AG08396 (cell line): Measurements from ENCODE around the gene PKD2.
"Not testable (repeated sequence)": the region's sequence is repeated elsewhere in the genome, so short reads cannot be mapped to it uniquely, and the experiment has no call there.

Source experiments
- DNase-seq: peaks from one replicate; pipeline ENCODE4 v3.0.0; 2012; ENCODE audit warnings: low spot score, mixed read lengths

PKD2 gene

GRCh38 chr4:88115587-88115986 lies 108.2 kb downstream of the PKD2 start:
- no peak for DNase-seq

DNA sequence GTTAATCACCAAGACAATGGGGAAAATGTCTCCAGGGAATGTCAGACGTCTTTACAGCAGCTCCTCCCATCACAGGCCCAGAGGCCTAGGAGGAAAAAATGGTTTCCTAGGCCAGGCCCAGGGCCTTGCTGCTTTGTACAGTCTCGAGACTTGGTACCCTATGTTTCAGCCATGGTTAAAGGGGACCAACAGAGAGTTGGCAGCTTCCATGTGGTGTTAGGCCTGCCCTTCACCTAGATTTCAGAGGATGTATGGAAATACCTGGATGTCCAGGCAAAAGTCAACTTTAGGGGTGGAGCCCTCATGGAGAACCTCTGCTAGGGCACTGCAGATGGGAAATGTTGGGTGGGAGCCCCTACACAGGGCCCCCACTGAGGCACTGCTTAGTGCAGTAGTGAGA lies 112.5 kb downstream of the PKD2 start:
- DNase-seq: no peak

DNA sequence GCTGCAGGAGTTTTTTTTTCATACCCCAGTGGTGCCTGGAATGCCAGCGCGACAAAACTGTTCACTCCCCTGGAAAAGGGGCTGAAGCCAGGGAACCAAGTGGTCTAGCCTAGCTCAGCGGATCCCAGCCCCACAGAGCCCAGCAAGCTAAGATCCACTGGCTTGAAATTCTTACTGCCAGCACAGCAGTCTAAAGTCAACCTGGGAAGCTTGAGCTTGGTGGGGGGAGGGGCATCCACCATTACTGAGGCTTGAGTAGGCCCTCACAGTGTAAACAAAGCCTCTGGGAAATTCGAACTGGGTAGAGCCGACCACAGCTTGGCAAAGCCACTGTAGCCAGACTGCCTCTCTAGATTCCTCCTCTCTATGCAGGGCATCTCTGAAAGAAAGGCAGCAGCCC lies 114.8 kb downstream of the PKD2 start:
- not testable (repeated sequence) for DNase-seq
